SH-SY5Y (cell line): ENCODE measurements around the gene TBC1D22A.

Source experiments
- GATA2 ChIP-seq: IDR thresholded peaks from 2 replicates; pipeline ENCODE4 v1.6.1; 2011; ENCODE audit warnings: mild to moderate bottlenecking, low read depth, low read length
- GATA3 ChIP-seq: IDR thresholded peaks from 2 replicates; pipeline ENCODE4 v1.6.1; 2011; ENCODE audit warnings: low read depth, mild to moderate bottlenecking, low read length, moderate library complexity

DNA sequence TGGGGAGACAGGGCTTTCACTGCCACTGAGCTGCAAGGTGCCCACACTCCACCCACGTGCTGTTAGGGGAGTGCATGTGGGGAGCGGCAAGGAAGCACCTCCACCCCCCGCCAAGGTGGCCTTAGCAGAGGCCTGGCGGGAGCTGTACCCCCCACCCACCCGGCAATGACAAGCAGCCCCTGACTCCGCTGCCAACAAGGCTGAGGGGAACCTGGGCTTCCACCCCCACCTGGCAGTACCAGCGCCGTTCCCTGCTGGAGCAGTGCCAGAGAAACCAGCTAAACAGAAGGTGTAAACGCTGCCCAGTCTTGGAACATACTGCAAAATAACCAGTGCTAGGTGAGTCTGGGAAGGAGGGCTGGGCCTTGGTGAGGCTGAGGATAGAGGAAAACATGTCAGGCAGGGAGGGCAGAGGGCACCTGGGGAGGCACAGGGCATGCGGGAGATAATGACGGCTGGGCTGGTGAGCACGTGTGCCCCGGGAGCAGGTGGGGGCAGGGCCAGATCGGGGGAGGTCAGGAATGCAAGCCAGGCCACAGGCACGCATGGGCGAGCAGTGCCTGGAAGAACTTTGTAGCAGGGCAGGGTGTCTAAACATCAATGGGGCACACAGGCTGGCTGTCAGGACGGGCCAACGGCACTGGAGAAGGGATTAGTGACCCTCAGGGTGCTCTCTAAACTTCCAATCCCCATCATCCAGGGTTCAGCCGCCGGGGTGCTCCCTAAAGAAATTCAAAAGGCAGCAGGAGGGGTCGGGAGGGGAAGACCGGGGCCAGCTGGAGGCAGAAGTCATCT is 31.0 kb upstream of the TBC1D22A start:
- no peak for TF ChIP-seq GATA3
- TF ChIP-seq GATA2 = no peak
